Measurements from ENCODE around the gene PGR. TPM values are rescaled to one million over a fixed set of nuclear protein-coding genes. Genes with fewer than 3 reads are reported as not detected.

Gene PGR
- total RNA-seq, 1 experiment from 2014 or later: not detected

DNA sequence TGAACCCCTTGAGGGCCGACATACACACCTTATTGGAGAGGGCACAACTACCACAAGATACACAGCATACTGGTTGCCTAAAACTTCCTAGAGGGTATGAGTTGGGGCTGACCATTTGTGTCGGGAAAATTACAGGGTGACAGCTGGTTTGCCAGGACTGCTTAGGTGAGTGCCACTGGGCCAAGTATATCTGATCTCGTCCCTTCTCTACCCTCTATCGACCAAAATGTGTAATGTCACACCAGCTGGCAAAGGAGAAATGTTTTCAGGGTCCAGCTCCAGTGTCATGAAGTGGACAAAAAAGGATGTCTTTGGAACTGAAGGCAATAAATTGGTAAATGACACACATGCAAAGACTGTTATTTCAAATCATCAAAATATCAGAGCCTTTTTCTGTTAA, 126.1 kb downstream of the PGR start:
- no peaks in the 10 kb centered on the region for H3K9me3 ChIP-seq (ENCODE audit: insufficient read depth, low read depth)
- BruUV-seq (replicated peaks): no TSS peak
- H3K27me3 ChIP-seq (ENCODE audit: insufficient read depth, low read depth): no peaks in the 10 kb centered on the region
- intact Hi-C loops (cut with micrococcal nuclease; ENCODE audit: unreplicated experiment): no loop called here
- H3K4me2 ChIP-seq: no peak overlapping the region
- H2AFZ ChIP-seq: no peak overlapping the region
- H3K9me2 ChIP-seq (ENCODE audit: insufficient read depth): no peaks in the 10 kb centered on the region
- no peaks in the 10 kb centered on the region for H3F3A ChIP-seq (ENCODE audit: insufficient read depth, low read depth)
- H3K27ac ChIP-seq: no peak overlapping the region
- DNase-seq: no peak
- no peaks in the 10 kb centered on the region for H3K79me2 ChIP-seq (ENCODE audit: low read depth)
- CTCF ChIA-PET: no interaction called here
- no peaks in the 10 kb centered on the region for H3K4me1 ChIP-seq (replicated peaks; ENCODE audit: insufficient read depth)
- no peaks in the 10 kb centered on the region for H4K20me1 ChIP-seq (ENCODE audit: insufficient read depth)
- TF ChIP-seq, protein P1, sequence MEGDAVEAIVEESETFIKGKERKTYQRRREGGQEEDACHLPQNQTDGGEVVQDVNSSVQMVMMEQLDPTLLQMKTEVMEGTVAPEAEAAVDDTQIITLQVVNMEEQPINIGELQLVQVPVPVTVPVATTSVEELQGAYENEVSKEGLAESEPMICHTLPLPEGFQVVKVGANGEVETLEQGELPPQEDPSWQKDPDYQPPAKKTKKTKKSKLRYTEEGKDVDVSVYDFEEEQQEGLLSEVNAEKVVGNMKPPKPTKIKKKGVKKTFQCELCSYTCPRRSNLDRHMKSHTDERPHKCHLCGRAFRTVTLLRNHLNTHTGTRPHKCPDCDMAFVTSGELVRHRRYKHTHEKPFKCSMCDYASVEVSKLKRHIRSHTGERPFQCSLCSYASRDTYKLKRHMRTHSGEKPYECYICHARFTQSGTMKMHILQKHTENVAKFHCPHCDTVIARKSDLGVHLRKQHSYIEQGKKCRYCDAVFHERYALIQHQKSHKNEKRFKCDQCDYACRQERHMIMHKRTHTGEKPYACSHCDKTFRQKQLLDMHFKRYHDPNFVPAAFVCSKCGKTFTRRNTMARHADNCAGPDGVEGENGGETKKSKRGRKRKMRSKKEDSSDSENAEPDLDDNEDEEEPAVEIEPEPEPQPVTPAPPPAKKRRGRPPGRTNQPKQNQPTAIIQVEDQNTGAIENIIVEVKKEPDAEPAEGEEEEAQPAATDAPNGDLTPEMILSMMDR (conservative IDR thresholded peaks at IDR 0.05): peak; percentile 55; the same call in 1 of the 2 replicates
- no peak for TF ChIP-seq EZH2 (IDR thresholded peaks at IDR 0.05; ENCODE audit: low read depth)
- POLR2A ChIA-PET (ENCODE audit: unreplicated experiment): no interaction called here
- H3K36me3 ChIP-seq (ENCODE audit: low read depth): no peaks in the 10 kb centered on the region
- H3K4me3 ChIP-seq: no peak overlapping the region

DNA sequence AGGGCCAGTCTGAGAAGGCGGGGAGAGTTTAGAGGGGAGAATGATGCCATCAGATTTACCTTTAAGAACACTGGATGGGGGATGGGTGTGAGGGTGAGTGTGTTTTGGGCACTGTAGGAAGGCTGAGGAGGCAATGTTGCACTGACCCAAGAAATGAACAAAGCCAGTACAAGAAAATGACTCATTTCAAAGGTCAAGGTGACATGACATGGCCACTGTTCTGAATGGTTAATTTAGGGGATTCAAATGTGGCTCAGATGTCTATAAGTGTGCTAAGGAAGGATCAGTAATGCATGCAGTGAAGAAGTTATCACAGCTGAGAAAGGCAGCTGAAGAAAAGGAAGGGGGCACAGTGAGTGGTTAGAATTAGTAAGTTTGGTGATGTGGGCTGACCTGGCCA, 129.9 kb downstream of the PGR start:
- H3K4me3 ChIP-seq: no peak overlapping the region
- H3K36me3 ChIP-seq (ENCODE audit: low read depth): no peaks in the 10 kb centered on the region
- H3K9me2 ChIP-seq (ENCODE audit: insufficient read depth): no peaks in the 10 kb centered on the region
- no peaks in the 10 kb centered on the region for H3K4me1 ChIP-seq (replicated peaks; ENCODE audit: insufficient read depth)
- CTCF ChIA-PET: no interaction called here
- H3K79me2 ChIP-seq (ENCODE audit: low read depth): no peaks in the 10 kb centered on the region
- no peak overlapping the region for H2AFZ ChIP-seq
- no peak overlapping the region for H3K27ac ChIP-seq
- no TSS peak for BruUV-seq (replicated peaks)
- H3K27me3 ChIP-seq (ENCODE audit: insufficient read depth, low read depth): no peaks in the 10 kb centered on the region
- H4K20me1 ChIP-seq (ENCODE audit: insufficient read depth): no peaks in the 10 kb centered on the region
- H3F3A ChIP-seq (ENCODE audit: insufficient read depth, low read depth): no peaks in the 10 kb centered on the region
- TF ChIP-seq, protein P1 (conservative IDR thresholded peaks at IDR 0.05): no peak
- no peak for TF ChIP-seq EZH2 (IDR thresholded peaks at IDR 0.05; ENCODE audit: low read depth)
- no peak overlapping the region for H3K4me2 ChIP-seq
- intact Hi-C loops (cut with micrococcal nuclease; ENCODE audit: unreplicated experiment): no loop called here
- H3K9me3 ChIP-seq (ENCODE audit: insufficient read depth, low read depth): no peaks in the 10 kb centered on the region
- POLR2A ChIA-PET (ENCODE audit: unreplicated experiment): no interaction called here
- no peak for DNase-seq

DNA sequence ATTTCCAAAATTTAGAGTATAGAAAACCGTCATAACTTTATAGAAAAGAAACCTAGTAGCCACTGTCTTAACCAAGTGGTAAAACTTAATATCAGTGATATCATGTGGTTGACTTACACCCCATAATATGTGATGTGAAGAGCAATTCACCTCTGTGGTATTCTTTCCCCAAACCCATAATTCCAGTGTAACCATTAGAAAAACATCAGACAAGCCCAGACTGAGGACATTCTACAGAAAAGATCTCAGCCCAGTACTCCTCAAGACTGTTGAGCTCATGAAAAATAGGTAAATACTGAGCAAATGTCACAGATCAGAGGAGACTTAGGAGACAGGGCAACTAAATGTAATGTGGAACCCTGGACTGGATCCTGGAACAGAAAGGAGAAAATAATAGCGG, 134.6 kb downstream of the PGR start:
- BruUV-seq (replicated peaks): no TSS peak
- TF ChIP-seq EZH2 (IDR thresholded peaks at IDR 0.05; ENCODE audit: low read depth): no peak
- TF ChIP-seq, protein P1 (conservative IDR thresholded peaks at IDR 0.05): no peak
- H4K20me1 ChIP-seq (ENCODE audit: insufficient read depth): no peaks in the 10 kb centered on the region
- H2AFZ ChIP-seq: no peak overlapping the region
- no peaks in the 10 kb centered on the region for H3K36me3 ChIP-seq (ENCODE audit: low read depth)
- no peaks in the 10 kb centered on the region for H3F3A ChIP-seq (ENCODE audit: insufficient read depth, low read depth)
- ChIA-PET POLR2A (ENCODE audit: unreplicated experiment) (no interaction called here), CTCF (no interaction called here)
- H3K4me1 ChIP-seq (replicated peaks; ENCODE audit: insufficient read depth): no peaks in the 10 kb centered on the region
- no peak overlapping the region for H3K4me2 ChIP-seq
- H3K79me2 ChIP-seq (ENCODE audit: low read depth): no peaks in the 10 kb centered on the region
- no peaks in the 10 kb centered on the region for H3K9me3 ChIP-seq (ENCODE audit: insufficient read depth, low read depth)
- H3K4me3 ChIP-seq: no peak overlapping the region
- no peaks in the 10 kb centered on the region for H3K9me2 ChIP-seq (ENCODE audit: insufficient read depth)
- no peak for DNase-seq
- no peaks in the 10 kb centered on the region for H3K27me3 ChIP-seq (ENCODE audit: insufficient read depth, low read depth)
- no peak overlapping the region for H3K27ac ChIP-seq
- intact Hi-C loops (cut with micrococcal nuclease; ENCODE audit: unreplicated experiment): no loop called here

All from PC-9 (cell line).